Type B pancreatic cell (in vitro differentiated cells): ENCODE data around the gene CLTRN. TPM values are rescaled to one million over a fixed set of nuclear protein-coding genes. Genes with fewer than 3 reads are reported as not detected.

Experiments
- DNase-seq: peaks from one replicate; pipeline ENCODE4 v3.0.0; 2021; ENCODE audit warnings: mixed read lengths; ENCODE audit not compliant: unreplicated experiment; ENCODE audit errors: extremely low spot score
- H3K27ac Mint-ChIP-seq: 2 replicates; pipeline ENCODE4 v1.8.0; 2021; ENCODE audit warnings: mild to moderate bottlenecking, mixed read lengths
- H3K27me3 Mint-ChIP-seq: 2 replicates; pipeline ENCODE4 v1.8.0; 2021; ENCODE audit warnings: mixed read lengths
- H3K36me3 Mint-ChIP-seq: 2 replicates; pipeline ENCODE4 v1.8.0; 2021; ENCODE audit warnings: mixed read lengths
- H3K4me1 Mint-ChIP-seq: one replicate; pipeline ENCODE4 v1.8.0; 2021; ENCODE audit warnings: mixed read lengths; ENCODE audit not compliant: unreplicated experiment
- H3K4me3 Mint-ChIP-seq: 2 replicates; pipeline ENCODE4 v1.8.0; 2021; ENCODE audit warnings: mild to moderate bottlenecking, mixed read lengths
- H3K9me3 Mint-ChIP-seq: 2 replicates; pipeline ENCODE4 v1.8.0; 2021; ENCODE audit warnings: mixed read lengths
- CTCF ChIP-seq: fragments of 200-600 bp; sonication (generic); conservative IDR thresholded peaks from 2 replicates; pipeline ENCODE4 v1.5.0; 2021; ENCODE audit warnings: antibody characterized with exemption, mild to moderate bottlenecking
- total RNA-seq: library from RNA; stranded (reverse); gene quantifications from 2 replicates; pipeline ENCODE4 v1.2.1, GENCODE V29; 2021; ENCODE audit warnings: low replicate concordance

CLTRN gene
- total RNA-seq, 1 donor from 2014 or later: 1.6 TPM

- H3K27me3 Mint-ChIP-seq: no peaks in the 10 kb centered on the region
- peak; percentile 91 for TF ChIP-seq CTCF
- H3K4me3 Mint-ChIP-seq: no peak overlapping the region
- peaks cover 4% of the 10 kb centered on the region for H3K4me1 Mint-ChIP-seq
- no peaks in the 10 kb centered on the region for H3K9me3 Mint-ChIP-seq
- DNase-seq: no peak
- H3K36me3 Mint-ChIP-seq: peaks cover 3% of the 10 kb centered on the region
- peak overlapping the region; percentile 55 for H3K27ac Mint-ChIP-seq
Observed at GRCh38 chrX:15686818-15687685, 22.4 kb upstream of the CLTRN start.

- no peaks in the 10 kb centered on the region for H3K9me3 Mint-ChIP-seq
- H3K27ac Mint-ChIP-seq: no peak overlapping the region
- no peak for TF ChIP-seq CTCF
- H3K4me3 Mint-ChIP-seq: no peak overlapping the region
- peaks cover 5% of the 10 kb centered on the region for H3K36me3 Mint-ChIP-seq
- no peak for DNase-seq
- H3K4me1 Mint-ChIP-seq: peaks cover 12% of the 10 kb centered on the region
- no peaks in the 10 kb centered on the region for H3K27me3 Mint-ChIP-seq
Observed at GRCh38 chrX:15683193-15683592, 18.6 kb upstream of the CLTRN start.

GRCh38 chrX:15681433-15681832, 16.8 kb upstream of the CLTRN start:
- Mint-ChIP-seq H3K27me3 (no peaks in the 10 kb centered on the region), H3K9me3 (no peaks in the 10 kb centered on the region), H3K36me3 (peaks cover 8% of the 10 kb centered on the region), H3K4me3 (no peak overlapping the region), H3K27ac (no peak overlapping the region), H3K4me1 (peaks cover 12% of the 10 kb centered on the region)
- DNase-seq: no peak
- no peak for TF ChIP-seq CTCF

GRCh38 chrX:15680401-15680800, 15.8 kb upstream of the CLTRN start:
- no peak for TF ChIP-seq CTCF
- no peak for DNase-seq
- Mint-ChIP-seq H3K27me3 (no peaks in the 10 kb centered on the region), H3K4me1 (peaks cover 15% of the 10 kb centered on the region), H3K36me3 (peaks cover 8% of the 10 kb centered on the region), H3K9me3 (no peaks in the 10 kb centered on the region), H3K27ac (peak overlapping the region; percentile 58), H3K4me3 (no peak overlapping the region)

- H3K4me1 Mint-ChIP-seq: peaks cover 15% of the 10 kb centered on the region
- H3K4me3 Mint-ChIP-seq: no peak overlapping the region
- peaks cover 8% of the 10 kb centered on the region for H3K36me3 Mint-ChIP-seq
- H3K27ac Mint-ChIP-seq: no peak overlapping the region
- H3K27me3 Mint-ChIP-seq: no peaks in the 10 kb centered on the region
- no peak for TF ChIP-seq CTCF
- no peak for DNase-seq
- H3K9me3 Mint-ChIP-seq: no peaks in the 10 kb centered on the region
Observed at GRCh38 chrX:15679246-15679645, 14.6 kb upstream of the CLTRN start.
